UCSD-AML1 (cell line): Measurements from ENCODE around the gene TLCD3A.
A peak's percentile ranks its signal among the peaks of the same experiment; 100 is the strongest.

Source experiments
- DNase-seq: peaks from one replicate; lab custom pipeline; 2025; ENCODE audit not compliant: unreplicated experiment; lab: John Stamatoyannopoulos, UW

The TLCD3A gene

GRCh38 chr17:705863-706262 is 26.5 kb upstream of the TLCD3A start:
- DNase-seq, result no peak

GRCh38 chr17:708132-708531 is 24.3 kb upstream of the TLCD3A start:
- no peak for DNase-seq

GRCh38 chr17:718075-718474 is 14.3 kb upstream of the TLCD3A start:
- DNase-seq, result no peak

- DNase-seq, result no peak
These were observed 11.5 kb upstream of the TLCD3A start for GRCh38 chr17:720706-721539.

- DNase-seq, result no peak
These were observed 10.9 kb upstream of the TLCD3A start for GRCh38 chr17:721540-721937.

- no peak for DNase-seq
These were observed 7.3 kb upstream of the TLCD3A start for GRCh38 chr17:725084-725483.

- DNase-seq, result no peak
These were observed 6.7 kb upstream of the TLCD3A start for GRCh38 chr17:725746-726145.

- no peak for DNase-seq
These were observed 6.0 kb upstream of the TLCD3A start for GRCh38 chr17:726271-726919.

GRCh38 chr17:728911-729310 is 3.5 kb upstream of the TLCD3A start:
- DNase-seq, result no peak

GRCh38 chr17:731644-732066 is 741 bp upstream of the TLCD3A start:
- DNase-seq, result no peak

- DNase-seq, result peak; percentile 28
These were observed 715 bp downstream of the TLCD3A start for GRCh38 chr17:732902-733720.

GRCh38 chr17:733743-734142 is 1.3 kb downstream of the TLCD3A start:
- no peak for DNase-seq

- no peak for DNase-seq
These were observed 5.2 kb downstream of the TLCD3A start for GRCh38 chr17:737561-738113.

- peak; percentile 60 for DNase-seq
These were observed 8.0 kb downstream of the TLCD3A start for GRCh38 chr17:740240-741017.

GRCh38 chr17:742147-742793 is 9.9 kb downstream of the TLCD3A start:
- no peak for DNase-seq

GRCh38 chr17:743139-743538 is 10.7 kb downstream of the TLCD3A start:
- DNase-seq, result no peak

GRCh38 chr17:744937-745336 is 12.5 kb downstream of the TLCD3A start:
- no peak for DNase-seq

GRCh38 chr17:745406-745805 is 13.0 kb downstream of the TLCD3A start:
- no peak for DNase-seq

- DNase-seq, result no peak
These were observed 13.8 kb downstream of the TLCD3A start for GRCh38 chr17:746181-746580.
